Neutrophil (primary cell): ENCODE results near the gene SETD9.

ENCODE experiments used
- H3K27ac ChIP-seq: fragments of 200-600 bp; sonication (generic); 2 replicates; pipeline ENCODE4 v1.5.1; 2016; ENCODE audit warnings: mild to moderate bottlenecking, moderate library complexity
- H3K27me3 ChIP-seq: fragments of 200-600 bp; sonication (generic); 2 replicates; pipeline ENCODE4 v1.6.0; 2016; ENCODE audit warnings: mild to moderate bottlenecking
- H3K36me3 ChIP-seq: fragments of 200-600 bp; sonication (generic); 2 replicates; pipeline ENCODE4 v1.5.1; 2017
- H3K4me1 ChIP-seq, 2 experiments: fragments of 200-600 bp in 1 of 2; sonication (generic) in 1 of 2; 1 replicate in 1 of 2; 2 replicates in 1 of 2; pipeline versions ENCODE4 v1.5.1 to v1.6.1; 2013 to 2016; ENCODE audit warnings: low read depth in 1 of 2, low read length in 1 of 2, mild to moderate bottlenecking in 1 of 2, moderate library complexity in 1 of 2; ENCODE audit not compliant: control insufficient read depth in 1 of 2, insufficient read depth in 1 of 2
- H3K4me3 ChIP-seq, 2 experiments: fragments of 200-600 bp in 1 of 2; sonication (generic) in 1 of 2; 1 replicate in 1 of 2; 2 replicates in 1 of 2; pipeline ENCODE4 v1.5.1; 2013 to 2016; ENCODE audit warnings: low read depth in 1 of 2, low read length in 1 of 2, mild to moderate bottlenecking in 1 of 2, moderate library complexity in 1 of 2
- H3K9me3 ChIP-seq: fragments of 200-600 bp; sonication (generic); 2 replicates; pipeline ENCODE4 v1.5.1; 2016
- TF ChIP-seq, protein P1 (sequence below): fragments of 200-600 bp; sonication (generic); IDR thresholded peaks from 2 replicates; pipeline ENCODE4 v1.5.1; 2016; ENCODE audit warnings: antibody characterized with exemption

The SETD9 gene

DNA sequence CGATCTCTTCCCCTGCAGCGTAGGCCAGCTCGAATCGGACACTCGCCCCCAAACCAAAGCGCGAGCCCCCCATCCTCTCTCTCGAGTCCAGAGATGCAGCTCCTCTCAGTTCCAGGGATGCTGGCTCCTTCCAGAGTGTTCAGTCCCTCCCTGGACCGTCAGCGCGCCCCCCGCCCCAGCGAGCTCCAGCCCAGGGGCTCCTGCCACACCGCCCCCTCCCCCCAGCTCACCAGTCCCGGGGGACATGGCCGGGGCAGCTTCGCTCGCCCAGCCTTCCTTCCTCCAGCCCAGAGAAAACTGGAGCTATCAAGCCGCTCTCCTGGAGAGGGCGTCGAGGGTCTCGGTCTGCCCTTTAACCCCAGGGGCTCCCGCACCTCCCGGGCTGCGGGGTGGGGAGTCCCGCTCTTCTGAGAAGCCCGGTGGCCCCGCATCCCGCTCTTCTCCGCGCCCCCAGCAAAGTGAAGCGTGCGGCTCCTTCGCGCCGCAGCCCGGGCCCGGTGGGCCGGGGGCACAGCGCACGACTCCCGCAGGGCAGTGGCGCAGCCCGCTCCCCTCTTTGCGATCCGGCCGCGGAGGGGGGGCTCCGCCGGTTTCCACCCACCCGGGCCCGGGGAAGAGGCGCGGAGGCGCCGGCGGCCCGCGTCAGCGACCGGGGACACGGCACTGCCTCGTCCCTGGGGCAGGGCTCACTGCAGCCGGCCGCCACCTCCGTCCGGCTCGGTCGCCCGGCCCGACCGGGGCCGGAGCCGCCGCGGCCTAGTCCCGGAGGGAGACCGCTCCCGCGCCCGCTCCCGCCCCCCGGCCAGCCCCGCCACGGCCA is 41.9 kb downstream of the SETD9 start:
- Histone ChIP-seq H3K4me3 (peak overlapping the region; percentile 72 to 77), H3K36me3 (no peaks in the 10 kb centered on the region), H3K4me1 (peaks cover 16 to 24% of the 10 kb centered on the region in 2 experiments), H3K27ac (no peak overlapping the region), H3K9me3 (no peaks in the 10 kb centered on the region), H3K27me3 (peaks cover 55% of the 10 kb centered on the region)
- TF ChIP-seq, protein P1, sequence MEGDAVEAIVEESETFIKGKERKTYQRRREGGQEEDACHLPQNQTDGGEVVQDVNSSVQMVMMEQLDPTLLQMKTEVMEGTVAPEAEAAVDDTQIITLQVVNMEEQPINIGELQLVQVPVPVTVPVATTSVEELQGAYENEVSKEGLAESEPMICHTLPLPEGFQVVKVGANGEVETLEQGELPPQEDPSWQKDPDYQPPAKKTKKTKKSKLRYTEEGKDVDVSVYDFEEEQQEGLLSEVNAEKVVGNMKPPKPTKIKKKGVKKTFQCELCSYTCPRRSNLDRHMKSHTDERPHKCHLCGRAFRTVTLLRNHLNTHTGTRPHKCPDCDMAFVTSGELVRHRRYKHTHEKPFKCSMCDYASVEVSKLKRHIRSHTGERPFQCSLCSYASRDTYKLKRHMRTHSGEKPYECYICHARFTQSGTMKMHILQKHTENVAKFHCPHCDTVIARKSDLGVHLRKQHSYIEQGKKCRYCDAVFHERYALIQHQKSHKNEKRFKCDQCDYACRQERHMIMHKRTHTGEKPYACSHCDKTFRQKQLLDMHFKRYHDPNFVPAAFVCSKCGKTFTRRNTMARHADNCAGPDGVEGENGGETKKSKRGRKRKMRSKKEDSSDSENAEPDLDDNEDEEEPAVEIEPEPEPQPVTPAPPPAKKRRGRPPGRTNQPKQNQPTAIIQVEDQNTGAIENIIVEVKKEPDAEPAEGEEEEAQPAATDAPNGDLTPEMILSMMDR, result no peak

- Histone ChIP-seq H3K4me1 (peaks cover 16 to 24% of the 10 kb centered on the region in 2 experiments), H3K9me3 (no peaks in the 10 kb centered on the region), H3K27ac (no peak within 1 kb of the TSS), H3K36me3 (no peaks in the 10 kb centered on the region), H3K27me3 (peaks cover 63% of the 10 kb centered on the region), H3K4me3 (peak within 1 kb of the TSS; percentile 72 to 77)
- TF ChIP-seq, protein P1, result no peak
Observed at GRCh38 chr5:56951946-56952691, 42.7 kb downstream of the SETD9 start, which contains the start of gene MIER3. TSS of gene MIER3 (minus strand) at chr5:56952123. CDS start at chr5:56952102, 21 bp downstream.

DNA sequence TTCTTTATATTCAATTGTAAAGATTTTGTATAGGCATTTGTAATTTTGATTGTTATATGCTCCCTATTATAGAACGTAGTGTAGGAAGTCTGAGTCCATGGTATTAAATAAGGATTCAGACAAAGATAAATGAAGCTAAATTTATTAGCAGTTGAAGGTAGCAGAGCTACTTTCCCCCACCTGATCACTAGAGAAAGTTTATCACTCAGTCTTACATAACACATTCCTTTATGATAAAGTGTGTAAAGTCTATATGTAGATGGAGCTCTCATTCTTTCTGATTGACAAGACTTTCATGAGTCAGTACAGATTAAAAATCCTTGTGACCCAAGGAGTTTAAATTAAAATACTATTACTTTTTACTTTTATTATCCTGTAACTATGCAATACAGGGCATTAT is 44.9 kb downstream of the SETD9 start:
- Histone ChIP-seq H3K27me3 (peaks cover 82% of the 10 kb centered on the region), H3K4me1 (peaks cover 16 to 24% of the 10 kb centered on the region in 2 experiments), H3K36me3 (no peaks in the 10 kb centered on the region), H3K9me3 (no peaks in the 10 kb centered on the region), H3K4me3 (no peak overlapping the region), H3K27ac (no peak overlapping the region)
- TF ChIP-seq, protein P1, result no peak

DNA sequence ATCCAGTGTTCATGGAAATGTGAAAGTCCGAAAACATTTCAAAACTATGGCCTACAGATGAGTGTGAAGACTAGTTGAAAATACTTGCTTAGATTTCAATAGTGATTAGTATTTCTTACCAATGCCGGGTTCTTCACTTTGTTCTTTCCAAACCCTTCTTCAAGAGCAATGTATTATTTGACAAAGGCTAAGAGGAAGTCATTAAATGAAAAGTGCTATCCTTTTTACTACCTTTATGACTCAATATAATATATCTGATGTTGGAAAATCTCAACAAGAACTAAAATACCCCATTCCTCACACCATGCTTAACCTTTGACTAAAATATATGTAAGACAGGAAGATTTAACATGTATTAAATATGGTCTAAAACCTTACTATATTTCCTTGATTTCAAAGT is 49.2 kb downstream of the SETD9 start:
- TF ChIP-seq, protein P1, result no peak
- no peaks in the 10 kb centered on the region for H3K9me3 ChIP-seq
- H3K4me1 ChIP-seq, result no peaks in the 10 kb centered on the region
- no peak overlapping the region for H3K4me3 ChIP-seq
- no peaks in the 10 kb centered on the region for H3K36me3 ChIP-seq
- no peak overlapping the region for H3K27ac ChIP-seq
- peaks cover 86% of the 10 kb centered on the region for H3K27me3 ChIP-seq

DNA sequence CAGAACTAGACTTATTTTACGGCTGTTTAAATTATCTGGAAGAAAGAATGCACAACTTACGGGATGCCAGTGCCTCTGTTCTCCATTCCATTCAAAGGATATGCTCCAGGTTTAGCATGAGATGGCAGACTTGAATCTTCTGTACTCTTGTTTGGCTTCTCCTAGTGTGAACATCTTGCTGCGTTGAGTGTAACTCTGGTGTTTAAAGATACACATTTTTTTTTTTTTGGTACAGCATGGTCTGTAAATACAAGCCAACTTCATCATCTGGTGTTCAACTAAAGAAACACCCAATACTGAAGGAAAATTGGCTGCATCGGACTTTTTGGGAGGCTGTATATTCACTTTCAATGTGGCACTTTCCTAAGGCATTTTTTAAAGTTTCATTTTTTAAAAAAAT is 49.9 kb downstream of the SETD9 start:
- TF ChIP-seq, protein P1, result no peak
- Histone ChIP-seq H3K4me1 (no peaks in the 10 kb centered on the region), H3K27ac (no peak overlapping the region), H3K9me3 (no peaks in the 10 kb centered on the region), H3K27me3 (peaks cover 78% of the 10 kb centered on the region), H3K36me3 (no peaks in the 10 kb centered on the region), H3K4me3 (no peak overlapping the region)
